Neural cell (in vitro differentiated cells): Measurements from ENCODE around the gene FSIP1.

Experiments used
- EZH2 ChIP-seq: fragments of 200-600, 300-800 bp; shearing (Covaris generic), sonication (generic); IDR thresholded peaks from 2 replicates; pipeline ENCODE4 v1.6.1; 2014; ENCODE audit warnings: antibody characterized with exemption, low read length, borderline replicate concordance, mild to moderate bottlenecking; ENCODE audit not compliant: insufficient read depth, poor library complexity, severe bottlenecking
- POLR2AphosphoS5 ChIP-seq: IDR thresholded peaks from 2 replicates; pipeline ENCODE4 v1.6.1; 2012
- RAD21 ChIP-seq: fragments of 450-650 bp; conservative IDR thresholded peaks from 2 replicates; pipeline ENCODE4 v1.6.1; 2014; ENCODE audit warnings: antibody characterized with exemption, mild to moderate bottlenecking, moderate library complexity
- REST ChIP-seq: IDR thresholded peaks from 2 replicates; pipeline ENCODE4 v1.6.1; 2012; ENCODE audit warnings: borderline replicate concordance
- TF ChIP-seq, protein P1 (sequence below): fragments of 450-650 bp; IDR thresholded peaks from 2 replicates; pipeline ENCODE4 v1.5.1; 2014; ENCODE audit warnings: antibody characterized with exemption, mild to moderate bottlenecking, moderate library complexity; ENCODE audit not compliant: poor library complexity, severe bottlenecking

GRCh38 chr15:39710681-39711080, 72.0 kb downstream of the FSIP1 start:
- TF ChIP-seq, protein P1, sequence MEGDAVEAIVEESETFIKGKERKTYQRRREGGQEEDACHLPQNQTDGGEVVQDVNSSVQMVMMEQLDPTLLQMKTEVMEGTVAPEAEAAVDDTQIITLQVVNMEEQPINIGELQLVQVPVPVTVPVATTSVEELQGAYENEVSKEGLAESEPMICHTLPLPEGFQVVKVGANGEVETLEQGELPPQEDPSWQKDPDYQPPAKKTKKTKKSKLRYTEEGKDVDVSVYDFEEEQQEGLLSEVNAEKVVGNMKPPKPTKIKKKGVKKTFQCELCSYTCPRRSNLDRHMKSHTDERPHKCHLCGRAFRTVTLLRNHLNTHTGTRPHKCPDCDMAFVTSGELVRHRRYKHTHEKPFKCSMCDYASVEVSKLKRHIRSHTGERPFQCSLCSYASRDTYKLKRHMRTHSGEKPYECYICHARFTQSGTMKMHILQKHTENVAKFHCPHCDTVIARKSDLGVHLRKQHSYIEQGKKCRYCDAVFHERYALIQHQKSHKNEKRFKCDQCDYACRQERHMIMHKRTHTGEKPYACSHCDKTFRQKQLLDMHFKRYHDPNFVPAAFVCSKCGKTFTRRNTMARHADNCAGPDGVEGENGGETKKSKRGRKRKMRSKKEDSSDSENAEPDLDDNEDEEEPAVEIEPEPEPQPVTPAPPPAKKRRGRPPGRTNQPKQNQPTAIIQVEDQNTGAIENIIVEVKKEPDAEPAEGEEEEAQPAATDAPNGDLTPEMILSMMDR: no peak
- TF ChIP-seq REST (no peak), POLR2AphosphoS5 (no peak), EZH2 (no peak), RAD21 (no peak)
